SK-N-MC (cell line): ENCODE measurements around the gene ZNF784.

Source experiments
- EZH2 ChIP-seq: fragments of 200-600 bp; sonication (generic); IDR thresholded peaks from one replicate; pipeline ENCODE4 v1.6.1; 2017; ENCODE audit warnings: antibody characterized with exemption
- POLR2AphosphoS5 ChIP-seq: IDR thresholded peaks from 2 replicates; pipeline ENCODE4 v1.6.1; 2012; ENCODE audit warnings: mild to moderate bottlenecking, low read depth, low read length, borderline replicate concordance

GRCh38 chr19:55599468-55599841 is 24.9 kb downstream of the ZNF784 start, which contains the start of gene FIZ1:
- TF ChIP-seq POLR2AphosphoS5 (peak; percentile 48), EZH2 (no peak)
